PFSK-1 (cell line): Measurements from ENCODE around the gene MFSD6.

Source experiments
- POLR2AphosphoS5 ChIP-seq: IDR thresholded peaks from 2 replicates; pipeline ENCODE4 v1.6.1; 2012; ENCODE audit warnings: low read depth, mild to moderate bottlenecking, control low read depth, low read length, moderate library complexity
- SIN3A ChIP-seq: IDR thresholded peaks from 2 replicates; pipeline ENCODE4 v1.6.1; 2012; ENCODE audit warnings: mild to moderate bottlenecking, low read length, moderate library complexity, borderline replicate concordance; ENCODE audit not compliant: insufficient read depth
- TAF1 ChIP-seq: IDR thresholded peaks from 2 replicates; pipeline ENCODE4 v1.6.1; 2012; ENCODE audit warnings: low read length, control low read depth, borderline replicate concordance; ENCODE audit not compliant: insufficient read depth
- TF ChIP-seq, protein P1 (sequence below), 2 experiments: IDR thresholded peaks; 2 replicates each; pipeline versions ENCODE4 v1.6.1 to v1.8.0; 2011 to 2012; ENCODE audit warnings: low read depth in 2 of 2, low read length in 2 of 2, control low read depth in 1 of 2, inconsistent platforms in 1 of 2, mild to moderate bottlenecking in 1 of 2, moderate library complexity in 1 of 2; ENCODE audit not compliant: insufficient read depth in 1 of 2

DNA sequence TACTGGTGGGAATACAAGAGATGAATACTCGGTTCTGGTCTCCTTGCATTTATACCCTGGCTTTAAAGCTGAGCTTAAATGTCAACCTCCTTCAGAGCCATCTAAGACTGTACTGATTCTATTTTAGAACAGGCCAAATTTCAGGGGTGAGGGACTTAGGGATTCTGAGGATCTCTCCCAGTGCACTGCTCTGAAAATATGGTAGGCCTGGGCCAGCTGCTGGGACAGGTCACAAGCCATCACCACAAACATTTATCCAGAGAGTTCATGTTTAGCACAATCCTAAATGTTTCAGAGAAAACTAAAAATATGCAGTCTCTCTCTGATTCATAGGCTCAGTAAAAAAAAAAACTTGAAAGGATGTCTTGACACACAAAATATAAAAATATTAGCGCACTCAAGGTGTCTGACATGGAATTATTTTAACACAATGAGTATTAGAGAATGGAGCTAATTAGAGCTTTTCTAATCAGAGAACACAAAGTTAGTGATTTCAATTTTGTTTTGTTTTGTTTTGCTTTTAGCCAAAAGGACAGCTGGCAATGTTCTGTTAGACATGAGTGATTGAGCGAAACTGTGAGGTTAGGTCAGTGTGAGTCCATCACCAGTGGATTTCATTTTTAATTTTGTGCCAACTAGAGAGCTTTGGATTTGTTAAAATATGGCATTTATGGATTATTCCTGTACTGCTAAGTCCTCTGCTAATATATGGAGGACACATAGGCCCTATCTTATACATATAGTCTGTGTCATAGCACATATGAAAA lies 38.8 kb downstream of the MFSD6 start:
- TF ChIP-seq, protein P1, sequence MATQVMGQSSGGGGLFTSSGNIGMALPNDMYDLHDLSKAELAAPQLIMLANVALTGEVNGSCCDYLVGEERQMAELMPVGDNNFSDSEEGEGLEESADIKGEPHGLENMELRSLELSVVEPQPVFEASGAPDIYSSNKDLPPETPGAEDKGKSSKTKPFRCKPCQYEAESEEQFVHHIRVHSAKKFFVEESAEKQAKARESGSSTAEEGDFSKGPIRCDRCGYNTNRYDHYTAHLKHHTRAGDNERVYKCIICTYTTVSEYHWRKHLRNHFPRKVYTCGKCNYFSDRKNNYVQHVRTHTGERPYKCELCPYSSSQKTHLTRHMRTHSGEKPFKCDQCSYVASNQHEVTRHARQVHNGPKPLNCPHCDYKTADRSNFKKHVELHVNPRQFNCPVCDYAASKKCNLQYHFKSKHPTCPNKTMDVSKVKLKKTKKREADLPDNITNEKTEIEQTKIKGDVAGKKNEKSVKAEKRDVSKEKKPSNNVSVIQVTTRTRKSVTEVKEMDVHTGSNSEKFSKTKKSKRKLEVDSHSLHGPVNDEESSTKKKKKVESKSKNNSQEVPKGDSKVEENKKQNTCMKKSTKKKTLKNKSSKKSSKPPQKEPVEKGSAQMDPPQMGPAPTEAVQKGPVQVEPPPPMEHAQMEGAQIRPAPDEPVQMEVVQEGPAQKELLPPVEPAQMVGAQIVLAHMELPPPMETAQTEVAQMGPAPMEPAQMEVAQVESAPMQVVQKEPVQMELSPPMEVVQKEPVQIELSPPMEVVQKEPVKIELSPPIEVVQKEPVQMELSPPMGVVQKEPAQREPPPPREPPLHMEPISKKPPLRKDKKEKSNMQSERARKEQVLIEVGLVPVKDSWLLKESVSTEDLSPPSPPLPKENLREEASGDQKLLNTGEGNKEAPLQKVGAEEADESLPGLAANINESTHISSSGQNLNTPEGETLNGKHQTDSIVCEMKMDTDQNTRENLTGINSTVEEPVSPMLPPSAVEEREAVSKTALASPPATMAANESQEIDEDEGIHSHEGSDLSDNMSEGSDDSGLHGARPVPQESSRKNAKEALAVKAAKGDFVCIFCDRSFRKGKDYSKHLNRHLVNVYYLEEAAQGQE (IDR thresholded peaks at IDR 0.05; ENCODE audit: insufficient read depth in 1 of 2, low read depth in 2 of 2, low read length in 2 of 2) = no peak
- TF ChIP-seq POLR2AphosphoS5 = no peak
- no peak for TF ChIP-seq TAF1
- no peak for TF ChIP-seq SIN3A
